NCI-H2171 (cell line): Measurements from ENCODE around the gene DNAH14.
"Not testable (repeated sequence)": the region's sequence is repeated elsewhere in the genome, so short reads cannot be mapped to it uniquely, and the experiment has no call there.

ENCODE experiments used
- DNase-seq: peaks from one replicate; lab custom pipeline; 2025; lab: John Stamatoyannopoulos, UW

Gene DNAH14

GRCh38 chr1:225155555-225155954 lies 226.1 kb downstream of the DNAH14 start:
- DNase-seq: no peak

GRCh38 chr1:225156254-225156653 lies 226.8 kb downstream of the DNAH14 start:
- DNase-seq: no peak

- DNase-seq: no peak
These were observed 228.8 kb downstream of the DNAH14 start for GRCh38 chr1:225158291-225158690.

- no peak for DNase-seq
These were observed 230.3 kb downstream of the DNAH14 start for GRCh38 chr1:225159793-225160192.

- DNase-seq: not testable (repeated sequence)
These were observed 247.9 kb downstream of the DNAH14 start for GRCh38 chr1:225177409-225177808.

- no peak for DNase-seq
These were observed 250.2 kb downstream of the DNAH14 start for GRCh38 chr1:225179686-225180085.

- DNase-seq: no peak
These were observed 253.2 kb downstream of the DNAH14 start for GRCh38 chr1:225182716-225183115.

GRCh38 chr1:225191199-225191753 lies 261.8 kb downstream of the DNAH14 start:
- no peak for DNase-seq

GRCh38 chr1:225201447-225201846 lies 272.0 kb downstream of the DNAH14 start:
- DNase-seq: no peak

GRCh38 chr1:225207791-225208190 lies 278.3 kb downstream of the DNAH14 start:
- DNase-seq: no peak

GRCh38 chr1:225209153-225209552 lies 279.7 kb downstream of the DNAH14 start:
- DNase-seq: no peak

- not testable (repeated sequence) for DNase-seq
These were observed 280.7 kb downstream of the DNAH14 start for GRCh38 chr1:225210180-225210579.

GRCh38 chr1:225211694-225212442 lies 282.4 kb downstream of the DNAH14 start:
- DNase-seq: not testable (repeated sequence)

GRCh38 chr1:225224287-225224686 lies 294.8 kb downstream of the DNAH14 start:
- DNase-seq: no peak

- DNase-seq: no peak
These were observed 296.2 kb downstream of the DNAH14 start for GRCh38 chr1:225225681-225226080.

- DNase-seq: no peak
These were observed 299.4 kb downstream of the DNAH14 start for GRCh38 chr1:225228871-225229303.

GRCh38 chr1:225229429-225229828 lies 300.0 kb downstream of the DNAH14 start:
- not testable (repeated sequence) for DNase-seq

- no peak for DNase-seq
These were observed 301.0 kb downstream of the DNAH14 start for GRCh38 chr1:225230483-225230882.

- DNase-seq: not testable (repeated sequence)
These were observed 303.5 kb downstream of the DNAH14 start for GRCh38 chr1:225232930-225233329.

- DNase-seq: no peak
These were observed 313.1 kb downstream of the DNAH14 start for GRCh38 chr1:225242611-225243010.

GRCh38 chr1:225250432-225250831 lies 321.0 kb downstream of the DNAH14 start:
- DNase-seq: no peak

GRCh38 chr1:225253173-225253572 lies 323.7 kb downstream of the DNAH14 start:
- DNase-seq: no peak

- no peak for DNase-seq
These were observed 324.3 kb downstream of the DNAH14 start for GRCh38 chr1:225253784-225254183.

- DNase-seq: no peak
These were observed 325.2 kb downstream of the DNAH14 start for GRCh38 chr1:225254676-225255075.
